Suppressor macrophage treated with lipopolysaccharide for 1 hour (primary cell): Measurements from ENCODE around the gene SMARCE1.
A peak's percentile ranks its signal among the peaks of the same experiment; 100 is the strongest.

ENCODE experiments used
- DNase-seq, 3 donors: peaks; one replicate each; pipeline ENCODE4 v3.0.0-alpha.2; 2020 to 2022

SMARCE1 gene

DNA sequence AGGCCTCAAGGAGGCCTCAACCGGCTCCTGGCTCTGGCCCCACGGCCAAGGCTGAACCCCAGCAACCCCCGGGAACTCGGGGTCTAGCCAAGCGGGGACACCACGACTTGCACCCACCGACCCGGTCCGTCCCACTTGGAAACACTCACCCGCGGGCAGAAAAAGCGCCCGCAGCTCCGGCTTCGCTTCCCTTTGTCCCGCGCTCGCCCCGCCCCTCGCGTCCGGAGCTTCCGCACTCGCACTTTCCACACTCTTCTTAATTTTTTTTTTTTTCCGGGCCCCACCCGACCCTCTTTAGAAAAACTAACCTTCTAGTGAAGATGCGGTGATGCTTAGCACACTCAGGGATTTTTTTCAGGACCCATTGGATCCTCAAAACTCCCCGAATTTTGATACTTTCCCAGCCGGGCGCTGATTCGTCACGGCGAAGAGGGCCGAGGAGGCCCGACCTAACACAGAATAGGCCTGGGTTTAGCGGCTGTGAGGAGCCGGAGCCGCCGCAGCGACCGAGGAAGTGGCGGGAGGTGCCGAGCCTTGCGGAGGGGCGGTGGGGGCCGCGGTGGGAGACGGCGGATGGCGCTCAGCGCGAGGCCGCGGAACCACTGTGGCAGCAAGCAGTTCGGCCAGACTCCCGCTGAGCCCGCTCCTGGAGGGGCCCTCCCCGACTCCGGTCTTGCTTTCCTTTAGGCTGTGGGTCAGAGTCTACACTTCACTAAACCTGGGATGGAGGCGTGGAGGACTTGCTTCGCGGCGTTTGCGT is at the start of gene SMARCE1:
Gene SMARCE1 (minus strand): TSS at position 195 of the 760 bp plus-strand sequence. CDS start 2,016 bp downstream, outside the sequence.
- peak; percentile 80 to 93 (median 87) for DNase-seq

DNA sequence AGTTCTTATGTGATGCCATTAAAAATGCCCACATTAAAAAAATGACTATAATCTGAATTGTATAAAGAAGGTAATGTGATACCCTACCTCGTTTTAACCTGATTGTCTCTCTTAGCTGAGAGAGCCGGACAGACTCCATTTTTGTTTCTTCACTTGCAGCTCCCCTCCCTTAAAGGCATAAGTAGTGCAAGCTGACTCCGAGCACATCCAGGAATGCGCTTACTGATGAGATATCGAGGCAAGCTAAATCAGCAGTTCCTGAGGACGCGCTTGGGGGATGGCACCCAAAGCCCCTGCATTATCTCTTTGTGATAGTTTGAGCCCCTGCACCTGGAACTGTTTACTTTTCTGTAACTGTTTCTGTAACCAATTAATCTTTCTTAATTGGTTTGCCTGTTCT is 49.7 kb upstream of the SMARCE1 start:
- no peak for DNase-seq

DNA sequence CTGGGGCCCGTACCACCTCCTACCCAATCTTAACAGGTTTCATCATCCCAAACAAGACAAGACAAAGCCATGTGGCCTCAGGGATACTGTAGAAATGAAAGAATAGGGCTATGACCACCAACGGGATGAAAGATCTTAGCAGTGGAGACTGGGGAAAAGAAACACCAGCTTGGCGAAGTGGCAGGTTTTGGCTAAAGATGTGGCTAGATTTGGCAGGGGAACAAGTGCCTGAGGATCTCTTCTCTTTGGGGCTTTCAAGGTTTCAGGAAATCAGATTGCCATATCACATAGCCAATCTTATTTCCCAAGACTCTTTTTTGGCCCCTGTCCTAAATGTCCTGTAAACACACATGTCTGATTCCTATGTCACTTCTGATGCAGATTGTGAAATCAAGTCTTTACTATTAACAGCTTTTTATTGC is 49.0 kb upstream of the SMARCE1 start:
- no peak for DNase-seq

DNA sequence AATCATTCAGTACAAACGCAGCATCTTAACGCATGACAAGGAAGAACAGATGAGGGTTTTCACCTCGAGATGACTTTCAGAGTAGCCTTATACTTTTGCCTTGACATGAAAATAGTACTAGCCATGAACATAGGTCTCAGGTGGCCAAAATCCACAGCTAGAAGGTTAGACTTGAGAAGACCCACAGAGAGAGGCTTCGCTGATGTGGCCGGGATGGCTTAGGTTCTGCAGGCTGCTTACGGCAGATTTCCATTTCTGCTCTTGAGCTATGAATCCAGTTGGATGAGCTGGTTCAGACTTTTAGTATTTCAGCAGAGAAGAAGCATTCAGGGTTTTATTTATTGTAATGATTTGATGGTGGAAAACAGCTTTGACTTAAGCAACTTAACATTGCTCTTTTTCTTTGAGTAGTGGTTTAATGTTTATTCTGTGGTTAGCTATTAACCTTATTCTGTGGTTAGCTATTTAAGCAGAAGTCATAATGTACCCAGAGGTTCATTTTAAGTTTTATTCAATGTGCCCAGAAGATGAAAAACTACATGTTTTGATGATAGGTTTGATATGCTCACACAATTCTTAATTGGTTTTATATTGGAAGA is 48.4 kb upstream of the SMARCE1 start:
- DNase-seq: no peak

DNA sequence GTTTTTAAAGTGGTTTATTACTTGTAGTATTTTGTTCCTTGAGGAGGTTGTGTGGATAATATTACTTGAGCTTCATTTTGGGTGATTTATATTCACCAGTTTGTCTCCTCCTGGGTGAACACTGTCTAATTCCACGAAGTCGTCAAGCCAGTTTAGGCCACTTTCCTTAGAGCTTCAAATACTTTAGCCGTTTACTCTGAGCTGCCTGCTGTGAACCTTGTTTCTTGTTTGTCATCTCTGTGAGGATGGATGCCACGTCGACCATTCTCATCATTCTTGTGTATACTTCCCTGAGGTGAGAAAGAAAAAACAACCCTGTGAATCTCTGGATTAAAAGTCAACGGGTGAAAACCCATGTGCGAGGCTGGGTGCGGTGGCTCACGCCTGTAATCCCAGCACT is 47.0 kb upstream of the SMARCE1 start:
- no peak for DNase-seq

DNA sequence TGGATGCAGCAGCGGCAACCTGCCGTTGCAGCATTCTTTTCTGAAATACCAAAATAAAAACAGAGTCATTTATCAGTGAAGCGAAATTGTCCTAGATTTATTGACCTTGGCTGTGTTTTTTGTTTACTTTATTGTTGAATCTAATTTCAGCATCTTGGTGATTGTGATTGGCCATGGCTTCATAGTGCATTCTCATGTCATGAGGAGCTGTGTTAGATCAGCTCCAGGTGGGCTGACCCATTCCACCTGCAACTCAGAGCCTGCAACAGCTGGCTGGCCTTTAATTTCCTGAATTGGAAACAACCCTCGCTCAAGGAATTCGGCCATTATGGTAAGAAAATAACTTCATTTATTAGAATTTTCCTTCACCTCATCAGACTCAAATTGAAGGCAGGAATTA is 39.5 kb upstream of the SMARCE1 start:
- DNase-seq: no peak

DNA sequence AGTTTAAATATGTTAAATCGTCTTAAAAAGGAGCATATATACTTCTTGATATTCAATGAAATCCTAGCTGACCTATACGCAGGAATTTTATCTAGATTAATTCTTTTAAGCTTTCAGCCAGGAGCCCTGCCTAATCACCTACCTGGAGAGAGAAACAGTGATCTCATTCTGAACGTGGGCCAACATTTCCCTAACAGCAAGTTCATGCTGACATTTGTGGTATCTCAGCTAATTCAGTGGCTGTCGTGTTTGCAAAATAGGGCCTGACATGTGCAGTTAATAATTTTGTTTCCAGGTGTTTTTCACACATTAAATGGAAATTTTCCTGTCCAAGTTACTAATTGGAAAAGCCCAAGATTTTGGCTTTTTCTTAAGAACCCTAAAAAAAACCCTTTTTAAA is 38.6 kb upstream of the SMARCE1 start:
- DNase-seq: no peak

DNA sequence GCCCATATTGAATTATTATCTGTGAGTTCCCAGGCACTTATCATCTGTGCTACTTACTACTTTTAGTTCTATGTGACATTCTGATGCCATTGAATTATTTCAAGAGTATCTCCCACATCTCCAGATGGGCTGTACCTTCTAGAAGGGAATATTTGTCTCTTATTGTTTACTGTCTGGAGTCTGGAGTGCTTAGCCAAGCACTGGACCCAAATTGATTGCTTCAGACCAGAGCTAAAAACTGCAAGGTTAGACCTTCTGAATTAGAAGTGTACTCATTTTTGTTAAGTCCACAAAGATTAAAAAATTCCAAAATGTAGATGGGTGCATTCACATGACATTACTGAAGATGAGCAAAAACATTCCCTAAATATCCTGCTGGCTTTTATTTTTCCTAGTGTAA is 33.4 kb upstream of the SMARCE1 start:
- no peak for DNase-seq

DNA sequence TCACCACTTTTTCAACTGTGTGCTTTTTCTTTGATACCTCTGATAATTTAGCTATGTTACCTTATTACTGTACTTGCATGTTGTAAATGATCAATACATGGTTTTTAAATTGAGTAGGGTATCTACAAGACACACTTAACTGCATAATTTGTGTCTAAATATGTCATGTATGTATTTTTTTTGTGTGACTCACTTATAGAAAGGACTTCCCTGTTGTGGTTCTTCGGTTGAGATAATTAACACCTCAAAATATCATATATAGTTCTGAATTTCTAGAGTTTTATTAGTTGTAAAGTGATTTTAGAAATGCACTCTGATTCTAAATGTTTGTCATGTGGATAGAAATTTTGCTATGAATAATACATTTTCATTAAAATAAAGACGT is 31.9 kb upstream of the SMARCE1 start:
- DNase-seq: no peak

DNA sequence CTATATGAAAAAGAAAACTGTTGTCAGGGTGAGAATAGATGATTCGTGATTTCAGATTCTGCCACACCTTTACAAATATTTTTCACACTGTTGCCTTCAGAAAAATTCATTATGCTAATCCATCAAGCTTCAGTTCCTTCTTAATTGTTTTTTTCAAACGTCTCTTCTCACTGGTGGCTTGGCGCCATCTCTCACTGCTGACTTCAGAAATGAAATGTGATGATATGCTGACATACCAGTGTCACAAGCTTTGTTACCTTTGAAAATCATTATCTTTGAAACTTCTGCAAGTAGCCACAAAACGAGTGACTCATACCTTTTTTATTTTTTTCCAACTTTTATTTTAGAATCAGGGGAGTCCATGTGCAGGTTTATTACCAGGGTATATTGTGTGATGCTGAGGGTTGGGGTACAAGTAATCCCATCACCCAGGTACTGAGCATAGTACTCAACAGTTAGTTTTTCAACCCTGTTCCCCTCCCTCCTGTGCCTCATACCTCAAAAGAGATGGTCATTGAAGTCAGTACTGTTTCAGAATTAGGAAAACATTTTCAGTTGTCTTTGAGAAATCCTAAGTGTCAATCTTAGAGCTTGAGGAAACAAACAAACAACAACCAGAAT is 31.4 kb upstream of the SMARCE1 start:
- no peak for DNase-seq

DNA sequence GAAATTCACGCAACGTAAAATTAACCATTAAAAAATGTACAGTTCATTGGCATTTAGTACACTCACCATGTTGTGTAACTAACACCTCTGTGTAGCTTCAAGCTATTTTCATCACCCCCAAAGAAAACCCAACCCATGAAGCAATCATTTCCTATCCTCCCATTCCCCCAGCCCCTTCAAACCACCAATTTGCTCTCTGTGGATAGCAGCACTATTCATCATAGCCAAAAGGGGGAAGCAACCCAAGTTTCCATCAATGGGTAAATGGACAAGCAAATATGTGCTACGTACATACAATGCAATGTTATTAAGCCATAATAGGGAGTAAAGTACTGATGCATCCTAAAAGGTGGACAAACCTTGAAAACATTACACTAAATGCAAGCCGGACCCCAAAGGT is 28.3 kb upstream of the SMARCE1 start:
- DNase-seq: peak in 2 of 3 donors; percentile 1 to 10

DNA sequence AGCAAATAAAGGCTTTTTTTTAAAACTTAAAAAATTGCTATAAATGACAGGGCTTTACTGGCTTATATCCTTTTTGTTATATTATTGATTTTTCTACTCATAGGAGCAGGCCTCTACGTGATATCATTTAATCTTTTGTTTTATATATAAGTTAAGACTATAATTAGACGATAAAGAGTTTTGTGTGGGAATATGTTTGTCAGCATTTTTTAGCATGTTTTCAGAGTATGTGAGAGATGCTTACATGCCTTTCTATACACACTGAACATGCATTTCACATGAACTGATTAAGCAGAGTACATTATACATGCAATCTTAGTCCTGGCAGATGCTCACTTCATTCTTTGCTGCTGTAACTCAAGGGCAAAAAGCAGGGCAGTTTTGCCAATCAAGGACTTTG is 25.0 kb upstream of the SMARCE1 start:
- no peak for DNase-seq

DNA sequence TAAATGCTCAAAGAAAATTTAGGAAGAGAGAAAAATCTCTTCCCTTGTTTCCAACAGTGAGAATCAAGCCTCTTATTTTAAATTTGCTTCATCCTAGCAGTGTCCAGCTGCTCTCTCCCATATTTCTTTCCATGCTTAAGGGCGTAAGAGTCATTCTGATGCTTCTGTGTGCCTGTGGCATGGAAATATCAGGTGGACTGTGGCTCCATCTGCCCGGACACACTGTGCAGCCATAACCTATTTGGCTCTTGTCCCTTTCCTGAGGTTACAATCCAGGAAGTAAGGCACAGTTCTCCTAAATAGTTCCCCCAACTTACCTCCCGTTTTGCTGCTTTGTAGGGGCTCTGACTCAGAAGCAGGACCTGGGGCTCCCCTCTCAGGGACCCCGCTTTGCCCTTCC is 23.7 kb upstream of the SMARCE1 start:
- DNase-seq: no peak

DNA sequence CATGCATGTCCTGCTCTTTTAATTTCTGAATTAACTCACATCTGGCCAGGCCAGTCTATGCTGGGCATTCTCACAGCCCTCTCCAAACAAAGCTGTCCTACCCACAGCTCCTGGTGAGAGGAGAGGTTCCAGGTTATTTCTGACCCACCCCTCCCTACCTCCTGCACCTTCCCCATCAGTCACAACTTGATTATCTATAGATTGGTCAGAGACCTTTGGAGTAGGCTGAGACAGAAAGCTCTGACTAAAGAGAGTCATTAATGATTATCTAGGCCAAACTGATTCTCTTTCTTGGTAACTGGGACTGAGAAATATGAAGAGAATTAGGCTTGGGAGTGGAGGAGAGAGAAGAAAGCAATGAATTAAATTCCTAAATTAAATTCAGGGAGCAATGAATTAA is 18.7 kb upstream of the SMARCE1 start:
- no peak for DNase-seq

DNA sequence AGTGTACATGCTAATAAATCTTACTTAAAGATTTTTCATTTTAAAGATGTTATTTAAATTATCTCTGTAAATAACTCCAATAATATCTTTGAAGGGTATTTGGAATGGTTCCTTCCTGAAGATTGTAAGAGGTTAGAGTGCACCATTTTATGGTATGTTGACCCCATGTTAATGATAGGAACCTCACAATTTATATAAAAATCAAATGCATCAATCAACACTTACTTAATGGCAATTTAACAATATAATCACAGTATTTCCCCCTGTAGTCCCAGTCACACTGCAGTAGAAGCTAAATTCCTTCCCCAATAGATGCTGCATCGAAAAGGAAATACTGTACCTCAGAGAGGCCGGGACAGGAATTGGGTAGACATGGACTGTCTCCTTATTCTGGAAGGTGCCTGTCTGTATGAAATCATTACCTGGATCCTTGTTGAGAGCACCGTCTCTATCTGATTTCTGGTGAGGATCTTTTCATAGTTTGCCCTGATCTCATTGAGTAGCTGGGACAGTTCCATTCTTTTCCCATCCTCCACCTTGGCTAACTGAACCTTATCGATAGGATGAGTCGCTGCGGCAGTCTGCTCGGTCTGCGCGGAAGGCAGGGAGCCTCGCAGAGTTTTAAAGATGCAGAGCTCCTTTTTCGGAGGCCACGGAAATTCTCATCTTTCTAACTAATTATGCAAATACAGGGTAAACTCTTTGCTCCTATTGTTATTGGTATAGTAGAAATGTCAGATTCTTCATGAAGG is 17.1 kb upstream of the SMARCE1 start, which contains the start of gene KRT222:
Gene KRT222 (minus strand): TSS at position 596 of the 752 bp plus-strand sequence. CDS start 78 bp downstream, at position 518.
- no peak for DNase-seq

DNA sequence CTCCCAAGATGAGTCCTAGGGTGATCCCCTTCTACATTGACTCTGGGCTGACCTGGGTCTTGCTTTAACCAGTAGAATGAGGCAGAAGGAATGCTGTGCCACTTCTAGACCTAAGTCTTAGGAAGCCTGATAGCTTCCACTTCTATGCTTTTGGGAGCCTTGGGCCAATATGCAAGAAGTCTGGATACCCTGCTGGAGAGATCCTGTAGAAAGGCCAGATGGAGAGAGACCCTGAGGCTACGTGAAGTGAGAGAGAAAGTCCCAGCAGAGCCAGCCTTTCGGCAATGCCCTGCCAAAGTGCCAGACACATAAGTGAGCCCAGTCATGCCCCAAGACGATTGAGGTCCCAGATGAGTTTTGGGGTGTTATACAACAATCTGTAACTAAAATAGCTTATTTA is 15.6 kb upstream of the SMARCE1 start:
- no peak for DNase-seq

DNA sequence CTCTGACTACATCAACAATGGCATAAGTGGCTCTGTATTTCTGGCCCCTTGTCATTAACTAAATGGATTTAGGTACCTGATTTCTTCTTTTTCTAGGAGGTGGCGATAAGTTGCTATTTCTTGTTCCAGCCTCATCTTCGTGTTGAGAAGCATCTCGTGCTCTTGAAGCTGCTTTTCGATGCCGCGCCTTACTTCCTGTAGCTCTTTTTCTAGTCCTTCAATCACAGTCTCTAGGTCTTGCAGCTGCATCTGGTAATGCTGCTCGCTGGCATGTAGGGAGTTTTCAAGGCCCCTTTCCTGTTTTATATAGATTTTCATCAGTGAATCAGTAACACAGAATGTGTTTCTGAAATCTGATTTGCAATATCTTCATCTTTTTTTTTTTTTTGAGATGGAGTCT is 12.3 kb upstream of the SMARCE1 start:
- DNase-seq: no peak

DNA sequence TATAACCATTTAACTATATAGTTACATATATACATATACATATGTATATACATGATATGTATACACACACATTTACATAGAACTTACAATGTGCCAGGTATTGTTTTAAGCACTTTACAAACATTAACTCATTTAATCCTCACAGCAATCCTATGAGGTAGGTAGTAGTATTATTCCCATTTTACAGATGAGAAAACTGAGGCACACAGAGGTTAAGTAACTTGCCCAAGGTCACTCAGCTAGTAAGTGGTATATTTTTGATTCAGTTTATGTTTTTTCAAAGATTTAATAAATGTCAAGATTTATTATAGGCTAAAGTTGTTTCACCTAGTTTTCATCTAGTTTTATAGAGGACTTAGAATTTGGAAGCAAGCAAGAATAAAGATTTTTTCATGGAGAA is 10.8 kb upstream of the SMARCE1 start:
- DNase-seq: no peak

DNA sequence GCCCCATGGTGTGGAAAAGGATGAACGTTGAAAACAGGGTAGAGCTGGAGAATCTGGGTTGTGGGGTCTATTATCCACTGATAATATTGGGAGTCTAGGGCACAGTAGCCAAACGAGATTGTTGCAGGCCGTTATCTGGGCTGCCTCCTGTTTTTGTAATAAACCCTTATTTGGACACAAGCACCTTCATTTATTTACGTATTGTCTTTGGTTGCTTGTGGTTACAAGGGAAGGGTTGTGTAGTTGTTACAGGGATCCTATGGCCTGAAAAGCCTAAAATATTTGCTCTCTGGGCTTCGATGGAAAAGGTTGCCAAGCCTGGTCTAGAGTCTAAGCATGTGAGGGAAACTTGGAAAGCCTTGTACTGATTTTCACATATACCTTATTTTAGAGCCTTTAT is 4.3 kb upstream of the SMARCE1 start:
- no peak for DNase-seq

DNA sequence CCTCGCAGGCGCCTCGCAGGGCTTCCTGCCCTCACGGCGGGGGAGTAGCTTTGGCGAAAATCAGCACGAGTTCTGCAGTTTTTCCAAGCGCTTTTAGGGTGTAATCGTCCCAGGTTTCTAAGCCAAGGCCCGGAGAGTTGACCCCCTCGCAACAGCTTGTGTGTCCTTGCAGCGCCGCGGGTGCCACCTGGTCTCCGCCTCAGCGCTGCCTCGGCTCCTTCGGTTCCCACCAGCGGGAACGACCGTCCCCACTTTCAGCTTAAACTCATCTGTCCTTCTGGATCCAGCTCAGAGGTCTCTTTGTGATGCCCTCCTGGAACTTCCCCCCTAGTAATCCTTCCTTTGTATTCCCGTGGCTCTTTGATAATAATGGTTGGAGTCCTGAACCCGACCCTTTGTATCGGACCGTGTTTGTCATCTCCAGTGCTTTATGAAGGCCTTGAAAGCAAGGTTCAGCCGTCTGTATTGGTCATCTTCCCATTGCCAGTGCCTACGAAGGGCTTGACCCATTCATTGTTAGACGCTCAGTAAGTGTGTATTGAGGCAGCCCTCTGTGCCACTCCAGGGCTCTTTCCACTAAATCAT is 858 bp upstream of the SMARCE1 start:
- peak; percentile 11 to 20 (median 14) for DNase-seq

DNA sequence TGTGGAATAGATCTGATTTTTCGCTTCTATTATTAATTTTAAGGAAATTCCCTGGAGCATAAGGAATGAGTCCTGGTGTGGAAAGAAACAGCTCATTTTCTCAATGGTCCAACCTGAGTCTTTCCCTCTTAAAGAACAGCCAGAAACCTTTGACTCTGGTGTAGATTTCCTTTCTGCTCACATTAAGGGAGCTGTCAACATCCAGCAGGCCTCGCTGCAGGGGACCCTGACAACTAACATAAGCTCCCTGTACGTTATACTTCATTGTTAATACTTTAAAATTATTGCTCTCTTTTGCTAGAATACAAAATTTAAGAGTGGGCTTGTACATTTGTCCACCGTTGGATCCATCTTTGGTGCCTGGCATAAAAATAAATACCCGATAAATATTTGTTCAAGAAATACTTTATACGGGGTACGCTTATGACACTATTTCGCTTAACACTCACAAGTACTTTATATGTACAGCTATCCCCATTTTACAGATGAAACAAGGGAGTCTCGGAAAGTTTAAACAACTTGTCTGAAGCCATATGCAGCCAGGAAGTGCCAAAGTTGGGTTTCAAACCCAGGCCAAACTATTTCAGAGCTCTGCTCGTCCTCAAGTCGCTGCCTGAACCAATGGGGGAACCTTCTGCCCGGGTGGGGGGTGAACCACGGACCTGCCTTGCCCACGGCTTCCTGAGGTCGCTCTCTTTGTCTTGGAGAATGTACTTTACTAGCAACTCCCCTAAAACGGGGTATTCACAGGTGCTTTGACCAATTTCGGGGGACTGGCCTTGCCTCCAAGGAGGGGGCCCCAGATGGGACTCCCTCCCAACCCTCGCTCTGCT is 611 bp downstream of the SMARCE1 start:
- peak; percentile 48 to 64 (median 53) for DNase-seq

DNA sequence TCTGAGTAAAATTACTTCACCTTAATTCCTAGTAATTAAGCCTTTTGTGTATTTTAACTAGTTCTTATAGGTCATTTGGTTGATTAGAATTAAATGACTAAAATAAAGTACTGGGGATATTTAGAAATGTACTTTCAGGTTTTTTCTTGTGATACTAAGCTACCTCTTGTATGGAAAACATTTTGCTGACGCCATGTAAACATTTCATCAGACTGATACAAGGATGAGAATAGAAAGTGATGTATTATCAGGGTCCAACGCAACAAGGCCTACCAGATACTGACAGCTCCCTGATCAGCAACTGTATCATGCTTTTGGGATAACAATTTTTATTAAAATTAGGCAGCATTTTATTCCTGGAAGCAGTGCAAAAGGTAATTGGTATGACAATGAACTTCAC is 1.7 kb downstream of the SMARCE1 start:
- DNase-seq: peak in 1 of 3 donors; percentile 22
